Right lobe of liver (tissue), 6 donors: ENCODE results near the gene CYP2A6. TPM values are rescaled to one million over a fixed set of nuclear protein-coding genes. Genes with fewer than 3 reads are reported as not detected.
A peak's percentile ranks its signal among the peaks of the same experiment; 100 is the strongest.

Experiments used
- ATAC-seq, 4 donors: fragments of 200-7000 bp; cut with Tn5 transposase; one replicate each; pipeline ENCODE4 v1.9.1; 2020; ENCODE audit warnings: mild to moderate bottlenecking in 4 of 4, moderate library complexity in 4 of 4
- DNase-seq, 3 donors: peaks; one replicate each; pipeline ENCODE4 v3.0.0-alpha.2; 2020
- H3K27ac ChIP-seq, 3 donors: fragments of 200-600 bp; one replicate each; pipeline ENCODE4 v1.8.0; 2022
- H3K27me3 ChIP-seq, 2 donors: fragments of 200-600 bp; one replicate each; pipeline ENCODE4 v1.8.0; 2022
- H3K36me3 ChIP-seq, 4 donors: fragments of 200-600 bp; sonication (generic) in 1 of 4; one replicate each; pipeline versions ENCODE4 v1.5.1 to v1.8.0; 2017 to 2022; ENCODE audit warnings: control low read depth in 1 of 4
- H3K4me1 ChIP-seq, 4 donors: fragments of 200-600 bp; sonication (generic) in 1 of 4; one replicate each; pipeline versions ENCODE4 v1.5.1 to v1.8.0; 2017 to 2022; ENCODE audit warnings: control low read depth in 1 of 4
- H3K4me3 ChIP-seq, 3 donors: fragments of 200-600 bp; one replicate each; pipeline ENCODE4 v1.8.0; 2022
- H3K9me3 ChIP-seq, 4 donors: fragments of 200-600 bp; sonication (generic) in 1 of 4; one replicate each; pipeline versions ENCODE4 v1.5.1 to v1.8.0; 2017 to 2022; ENCODE audit warnings: control low read depth in 1 of 4
- POLR2A ChIP-seq: fragments of 450-650 bp; IDR thresholded peaks from one replicate; pipeline ENCODE4 v1.6.1; 2017; ENCODE audit warnings: antibody characterized with exemption, mild to moderate bottlenecking
- WGBS: methylation state at CpG from one replicate; pipeline ENCODE4 v1.1.6; 2018; ENCODE audit warnings: low coverage, low lambda C conversion rate; ENCODE audit not compliant: insufficient coverage; ENCODE audit errors: missing lambda C conversion rate; 5-methylcytosine and 5-hydroxymethylcytosine counted together
- intact Hi-C, 2 donors: fragments of 100-400 bp; cut with DNase I; formaldehyde crosslinking; loops; one replicate each; pipeline versions ENCODE4 v1.11.2 to v1.14.1; 2022
- total RNA-seq, 6 experiments: library from RNA; depleted of rRNA in 2 of 6; stranded (reverse); fragments of >200 nt in 2 of 6; fragmentation: NEBNext Ultra II Directional in 3 of 6; extraction: Animal tissue kit (Norgen Biotek cat#: 25700) in 3 of 6; gene quantifications; one replicate each; pipeline versions ENCODE4 v1.1.0 to v1.2.4, GENCODE V29; 2016 to 2023
- TF ChIP-seq, protein P1 (sequence below), 4 donors: fragments of 200-600 bp in 3 of 4; fragments of 450-650 bp in 1 of 4; IDR thresholded peaks; one replicate each; pipeline versions ENCODE4 v1.5.1 to v1.8.0; 2016 to 2022; ENCODE audit warnings: antibody characterized with exemption in 4 of 4, mild to moderate bottlenecking in 2 of 4
- donor health status: DM: no; HTN: yes; CAD: no.
- donor health status: DM: no; HTN: no; CAD: no.
- donor health status: DM: no; HTN: no; CAD: no.
- donor health status: DM: no; HTN: yes; CAD: no.
- donor health status: DM: no; HTN: yes; CAD: no.

The CYP2A6 gene
- total RNA-seq, 6 experiments from 2014 or later: 73.6 to 3,618 (median 1,239) TPM

DNA sequence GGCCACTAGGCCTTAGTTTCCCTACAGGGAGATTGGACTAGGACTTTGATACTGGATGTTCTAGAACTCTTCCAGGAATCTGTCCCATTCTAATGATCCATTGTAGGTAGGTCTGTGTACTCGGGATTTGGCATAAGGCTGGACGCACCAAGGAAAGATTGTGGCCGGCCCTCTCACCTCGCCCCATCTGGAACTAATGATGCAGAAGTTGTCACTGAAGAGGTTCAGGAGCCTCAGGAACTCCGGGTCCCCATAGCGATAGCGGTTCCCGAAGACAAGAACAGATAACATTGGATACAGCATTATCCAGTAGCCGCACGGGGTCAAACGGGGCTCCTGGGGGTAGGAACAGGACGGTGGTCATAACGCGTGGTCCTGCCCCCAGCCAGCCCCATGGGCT lies 40.1 kb downstream of the CYP2A6 start:
- H3K27ac ChIP-seq: no peak overlapping the region
- 60% methylated on average over 2 of the region's 14 CpGs for WGBS
- peaks cover 0 to 11% (median 4%) of the 10 kb centered on the region in 4 donors for H3K4me1 ChIP-seq
- H3K4me3 ChIP-seq: peak overlapping the region in 1 of 3 donors; percentile 16
- no peaks in the 10 kb centered on the region for H3K9me3 ChIP-seq
- DNase-seq (no peak), ATAC-seq (no peak)
- TF ChIP-seq, protein P1, sequence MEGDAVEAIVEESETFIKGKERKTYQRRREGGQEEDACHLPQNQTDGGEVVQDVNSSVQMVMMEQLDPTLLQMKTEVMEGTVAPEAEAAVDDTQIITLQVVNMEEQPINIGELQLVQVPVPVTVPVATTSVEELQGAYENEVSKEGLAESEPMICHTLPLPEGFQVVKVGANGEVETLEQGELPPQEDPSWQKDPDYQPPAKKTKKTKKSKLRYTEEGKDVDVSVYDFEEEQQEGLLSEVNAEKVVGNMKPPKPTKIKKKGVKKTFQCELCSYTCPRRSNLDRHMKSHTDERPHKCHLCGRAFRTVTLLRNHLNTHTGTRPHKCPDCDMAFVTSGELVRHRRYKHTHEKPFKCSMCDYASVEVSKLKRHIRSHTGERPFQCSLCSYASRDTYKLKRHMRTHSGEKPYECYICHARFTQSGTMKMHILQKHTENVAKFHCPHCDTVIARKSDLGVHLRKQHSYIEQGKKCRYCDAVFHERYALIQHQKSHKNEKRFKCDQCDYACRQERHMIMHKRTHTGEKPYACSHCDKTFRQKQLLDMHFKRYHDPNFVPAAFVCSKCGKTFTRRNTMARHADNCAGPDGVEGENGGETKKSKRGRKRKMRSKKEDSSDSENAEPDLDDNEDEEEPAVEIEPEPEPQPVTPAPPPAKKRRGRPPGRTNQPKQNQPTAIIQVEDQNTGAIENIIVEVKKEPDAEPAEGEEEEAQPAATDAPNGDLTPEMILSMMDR (IDR thresholded peaks at IDR 0.05): no peak
- TF ChIP-seq POLR2A: no peak
- no peaks in the 10 kb centered on the region for H3K27me3 ChIP-seq
- intact Hi-C loops: no loop called here
- peaks cover 0 to 26% (median 9%) of the 10 kb centered on the region in 4 donors for H3K36me3 ChIP-seq

GRCh38 chr19:40809358-40810086 lies 40.7 kb downstream of the CYP2A6 start:
- ATAC-seq (no peak), DNase-seq (peak in 1 of 3 donors; percentile 56)
- Histone ChIP-seq H3K4me1 (peaks cover 0 to 18% (median 7%) of the 10 kb centered on the region in 4 donors), H3K36me3 (peaks cover 0 to 26% (median 9%) of the 10 kb centered on the region in 4 donors), H3K27ac (no peak overlapping the region), H3K27me3 (no peaks in the 10 kb centered on the region), H3K4me3 (no peak overlapping the region), H3K9me3 (no peaks in the 10 kb centered on the region)
- 92% methylated on average over 24 of the region's 39 CpGs for WGBS
- no peak for TF ChIP-seq POLR2A
- TF ChIP-seq, protein P1 (IDR thresholded peaks at IDR 0.05): no peak
- intact Hi-C loops: loop anchor here in 1 of 2 donors (10.0 kb wide), 1 partner anchor 145 kb away; no protein-coding TSS in a partner anchor

- DNase-seq (no peak), ATAC-seq (no peak)
- no peaks in the 10 kb centered on the region for H3K9me3 ChIP-seq
- H3K4me3 ChIP-seq: no peak overlapping the region
- intact Hi-C loops: loop anchor here in 1 of 2 donors (10.0 kb wide), 1 partner anchor 144 kb away; no protein-coding TSS in a partner anchor
- H3K36me3 ChIP-seq: peaks cover 0 to 26% (median 9%) of the 10 kb centered on the region in 4 donors
- 92% methylated on average over 2 of the region's 5 CpGs for WGBS
- peaks cover 0 to 28% (median 12%) of the 10 kb centered on the region in 4 donors for H3K4me1 ChIP-seq
- TF ChIP-seq, protein P1 (IDR thresholded peaks at IDR 0.05): no peak
- TF ChIP-seq POLR2A: no peak
- no peaks in the 10 kb centered on the region for H3K27me3 ChIP-seq
- H3K27ac ChIP-seq: no peak overlapping the region
Measured at GRCh38 chr19:40808497-40808896, 41.8 kb downstream of the CYP2A6 start.

DNA sequence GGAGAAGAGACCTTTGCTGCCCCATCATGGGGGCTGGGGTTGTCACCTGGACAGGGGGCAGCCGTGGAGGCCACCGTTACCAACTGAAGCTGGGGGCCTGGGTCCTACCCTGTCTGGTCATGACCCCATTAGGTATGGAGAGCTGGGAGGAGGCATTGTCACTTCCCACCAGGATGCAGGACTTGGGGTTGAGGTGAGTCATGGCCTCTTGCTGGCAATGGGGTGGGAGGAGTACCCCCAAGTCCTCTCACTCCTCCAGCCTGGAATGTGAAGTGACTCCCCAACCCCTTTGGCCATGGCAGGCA lies 42.3 kb downstream of the CYP2A6 start:
- no peaks in the 10 kb centered on the region for H3K9me3 ChIP-seq
- H3K4me3 ChIP-seq: no peak overlapping the region
- WGBS: no CpG with 5 or more reads among the region's 2 CpGs
- H3K4me1 ChIP-seq: peaks cover 0 to 33% (median 15%) of the 10 kb centered on the region in 4 donors
- no peaks in the 10 kb centered on the region for H3K27me3 ChIP-seq
- TF ChIP-seq, protein P1 (IDR thresholded peaks at IDR 0.05): no peak
- TF ChIP-seq POLR2A: no peak
- intact Hi-C loops: loop anchor here in 1 of 2 donors (10.0 kb wide), 1 partner anchor 143 kb away; no protein-coding TSS in a partner anchor
- no peak for ATAC-seq
- DNase-seq: no peak
- H3K27ac ChIP-seq: no peak overlapping the region
- peaks cover 0 to 26% (median 9%) of the 10 kb centered on the region in 4 donors for H3K36me3 ChIP-seq
